ENCODE data around the gene DIPK1A. TPM values are rescaled to one million over a fixed set of nuclear protein-coding genes. Genes with fewer than 3 reads are reported as not detected.

DIPK1A gene
- total RNA-seq, 1 experiment from 2014 or later, result 3.8 TPM

DNA sequence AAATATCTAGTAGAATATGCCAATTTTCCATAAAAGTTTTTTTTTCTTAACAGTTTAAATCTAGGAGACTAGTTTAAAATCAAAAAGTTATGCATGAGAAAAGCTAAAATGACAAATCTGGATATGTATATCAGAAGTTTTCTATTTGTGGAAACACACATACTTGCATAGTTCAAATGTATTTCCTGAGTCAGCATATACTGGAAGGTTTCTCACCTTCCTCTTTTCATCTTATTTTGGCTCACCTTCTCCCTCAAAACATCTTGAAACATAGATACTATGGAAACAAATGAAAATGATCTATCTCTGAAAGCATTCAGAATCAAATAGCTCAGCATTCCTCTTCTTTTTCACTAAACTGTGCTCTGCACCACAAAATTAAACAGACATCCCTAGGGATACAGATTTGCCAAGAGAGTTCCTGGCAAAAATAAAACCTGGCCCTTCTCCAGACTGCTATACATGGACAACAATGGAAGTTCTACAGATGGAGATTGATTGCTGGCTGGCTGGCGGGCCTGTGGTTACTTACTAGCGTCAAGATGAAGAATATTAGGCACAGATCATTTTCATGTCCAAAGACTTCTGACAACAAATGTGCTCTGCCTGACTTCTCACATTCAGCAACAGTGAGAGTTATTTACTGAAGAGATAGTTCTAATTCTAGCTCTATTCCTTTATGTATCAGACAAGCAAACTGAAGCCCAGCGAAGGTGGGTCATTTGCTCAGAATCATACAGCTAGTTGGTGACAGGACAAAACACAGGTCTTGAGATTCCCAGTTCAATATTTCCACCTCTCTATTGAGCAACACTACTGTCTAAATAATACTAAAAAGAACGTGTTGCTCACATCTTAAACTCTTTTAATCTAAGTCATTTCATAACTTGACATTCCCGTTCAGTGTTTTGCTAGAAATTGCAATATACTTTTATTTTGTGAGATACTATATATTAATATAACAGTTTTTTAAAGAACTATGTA lies 26.6 kb downstream of the DIPK1A start:
- Histone ChIP-seq H2BK20ac (ENCODE audit: low read depth, low read length, poor library complexity, severe bottlenecking) (no peak overlapping the region), H4K8ac (replicated peaks; ENCODE audit: insufficient read length, low read depth, low read length) (no peak overlapping the region), H4K5ac (ENCODE audit: insufficient read length, low read depth, low read length) (no peak overlapping the region), H4K20me1 (ENCODE audit: control insufficient read depth, insufficient read depth, insufficient read length) (no peaks in the 10 kb centered on the region), H4K91ac (ENCODE audit: insufficient read length, low read depth, low read length) (no peak overlapping the region), H3K79me1 (ENCODE audit: insufficient read depth, low read depth, low read length, poor library complexity, severe bottlenecking) (no peaks in the 10 kb centered on the region), H2BK5ac (ENCODE audit: insufficient read length, low read length) (no peak overlapping the region), H3K23ac (ENCODE audit: insufficient read length, low read depth, low read length) (no peak overlapping the region), H3K23me2 (ENCODE audit: insufficient read length, low read depth, low read length, poor library complexity, severe bottlenecking) (no peaks in the 10 kb centered on the region), H3T11ph (ENCODE audit: low read length) (no peak overlapping the region), H3K56ac (ENCODE audit: insufficient read length, low read depth, low read length) (no peak overlapping the region), H2BK12ac (ENCODE audit: insufficient read length, low read depth, low read length) (no peak overlapping the region), H3K79me2 (ENCODE audit: insufficient read depth, low read length) (no peaks in the 10 kb centered on the region), H3K4ac (ENCODE audit: low read depth, low read length) (no peak overlapping the region), H3K14ac (ENCODE audit: insufficient read depth, low read length) (no peak overlapping the region), H3K18ac (ENCODE audit: insufficient read length, low read depth, low read length) (no peak overlapping the region), H3K9me3 (ENCODE audit: control insufficient read depth, low read depth, low read length) (no peaks in the 10 kb centered on the region), H2AK5ac (ENCODE audit: insufficient read length, low read length) (no peak overlapping the region), H3K4me2 (ENCODE audit: insufficient read depth, insufficient read length, low read length) (no peak overlapping the region), H3K27me3 (ENCODE audit: insufficient read depth, low read length) (no peaks in the 10 kb centered on the region), H3K4me1 (ENCODE audit: insufficient read depth, low read length) (peaks cover 6% of the 10 kb centered on the region; the same call in 1 of the 2 replicates), H2BK120ac (ENCODE audit: low read depth, low read length, poor library complexity, severe bottlenecking) (no peak overlapping the region), H3K27ac (ENCODE audit: insufficient read length, low read depth, low read length) (no peak overlapping the region), H2AFZ (ENCODE audit: low read length) (no peak overlapping the region), H2BK15ac (ENCODE audit: low read depth, low read length) (no peak overlapping the region), H3K9ac (ENCODE audit: extremely low read depth, insufficient read length, low read length) (no peak overlapping the region)
- Mint-ChIP-seq H3K27me3 (ENCODE audit: low read depth) (no peaks in the 10 kb centered on the region), H3K27ac (no peak overlapping the region), H3K4me1 (no peaks in the 10 kb centered on the region; a peak in 1 of 4 replicates), H3K36me3 (ENCODE audit: insufficient read depth in 1 of 3, low read depth in 3 of 3) (no peaks in the 10 kb centered on the region), H3K9me3 (no peaks in the 10 kb centered on the region), H3K4me3 (no peak overlapping the region)
- no peak for DNase-seq
- TF ChIP-seq, protein P1, sequence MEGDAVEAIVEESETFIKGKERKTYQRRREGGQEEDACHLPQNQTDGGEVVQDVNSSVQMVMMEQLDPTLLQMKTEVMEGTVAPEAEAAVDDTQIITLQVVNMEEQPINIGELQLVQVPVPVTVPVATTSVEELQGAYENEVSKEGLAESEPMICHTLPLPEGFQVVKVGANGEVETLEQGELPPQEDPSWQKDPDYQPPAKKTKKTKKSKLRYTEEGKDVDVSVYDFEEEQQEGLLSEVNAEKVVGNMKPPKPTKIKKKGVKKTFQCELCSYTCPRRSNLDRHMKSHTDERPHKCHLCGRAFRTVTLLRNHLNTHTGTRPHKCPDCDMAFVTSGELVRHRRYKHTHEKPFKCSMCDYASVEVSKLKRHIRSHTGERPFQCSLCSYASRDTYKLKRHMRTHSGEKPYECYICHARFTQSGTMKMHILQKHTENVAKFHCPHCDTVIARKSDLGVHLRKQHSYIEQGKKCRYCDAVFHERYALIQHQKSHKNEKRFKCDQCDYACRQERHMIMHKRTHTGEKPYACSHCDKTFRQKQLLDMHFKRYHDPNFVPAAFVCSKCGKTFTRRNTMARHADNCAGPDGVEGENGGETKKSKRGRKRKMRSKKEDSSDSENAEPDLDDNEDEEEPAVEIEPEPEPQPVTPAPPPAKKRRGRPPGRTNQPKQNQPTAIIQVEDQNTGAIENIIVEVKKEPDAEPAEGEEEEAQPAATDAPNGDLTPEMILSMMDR (conservative IDR thresholded peaks at IDR 0.05), result no peak
- no CpG with 5 or more reads among the region's 5 CpGs for WGBS (ENCODE audit: extremely low coverage, insufficient read length, low lambda C conversion rate)

Measured in H9 (cell line).